ENCODE measurements around the gene APBB3. TPM values are rescaled to one million over a fixed set of nuclear protein-coding genes. Genes with fewer than 3 reads are reported as not detected.

APBB3 gene
- polyA plus RNA-seq, 12 donors = 14.8 to 40.5 (median 22.9) TPM; not detected in 1

DNA sequence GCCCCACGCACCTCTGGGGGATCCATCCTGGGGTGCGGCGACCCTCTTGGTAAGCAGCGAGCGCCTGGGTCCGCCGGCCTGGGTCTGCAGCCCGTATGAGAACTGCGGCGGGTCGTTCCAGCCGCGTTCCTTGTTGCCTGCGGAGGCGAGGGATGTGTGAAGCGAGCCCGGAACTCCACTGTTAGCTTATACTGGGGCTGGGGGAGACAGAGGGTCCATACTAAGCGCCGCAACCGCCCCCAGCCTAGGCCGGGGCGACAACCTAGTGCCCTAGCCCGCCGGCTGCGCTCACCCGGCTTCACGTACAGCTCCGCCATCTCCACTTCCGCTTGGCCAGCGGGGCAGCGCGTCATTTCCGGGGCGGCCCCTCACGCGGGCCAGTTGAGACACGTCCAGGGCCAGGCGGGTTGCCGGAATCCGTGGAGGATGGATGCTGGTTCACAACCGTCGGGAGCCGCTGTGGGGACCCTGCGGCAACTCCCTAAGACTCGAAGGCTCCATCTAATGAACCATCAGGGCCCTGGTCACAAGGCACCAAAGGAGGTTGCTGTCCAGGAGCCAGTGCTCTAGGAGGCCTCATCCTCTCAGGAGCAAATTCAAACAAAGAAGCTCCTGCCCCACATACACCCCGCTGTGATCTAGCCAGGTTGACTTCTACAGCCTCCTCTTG is 7.1 kb downstream of the APBB3 start, which contains the start of gene SRA1:
SRA1 (minus strand) TSS at position 338 of the 670 bp plus-strand sequence; CDS start at position 317, 21 bp downstream.
- peak; percentile 95 for DNase-seq

DNA sequence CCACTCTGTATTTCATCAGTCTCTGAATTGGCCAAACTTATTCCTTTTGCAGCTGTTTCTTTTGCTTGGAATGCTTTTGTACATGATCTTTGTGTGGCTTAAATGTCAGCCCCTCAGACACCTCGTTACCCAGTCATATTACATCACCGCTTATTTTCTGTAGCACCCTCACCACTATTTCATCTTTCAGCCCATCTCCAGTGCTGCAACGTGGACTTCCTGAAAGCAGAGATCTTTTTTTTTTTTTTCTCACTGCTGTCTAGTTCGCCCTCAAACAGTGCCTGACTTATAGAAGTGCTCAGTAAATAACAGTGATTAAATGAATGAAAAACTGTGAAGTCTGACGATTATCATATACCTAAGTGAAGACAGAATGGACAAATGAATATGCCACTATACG is 8.0 kb downstream of the APBB3 start:
- DNase-seq = no peak

DNA sequence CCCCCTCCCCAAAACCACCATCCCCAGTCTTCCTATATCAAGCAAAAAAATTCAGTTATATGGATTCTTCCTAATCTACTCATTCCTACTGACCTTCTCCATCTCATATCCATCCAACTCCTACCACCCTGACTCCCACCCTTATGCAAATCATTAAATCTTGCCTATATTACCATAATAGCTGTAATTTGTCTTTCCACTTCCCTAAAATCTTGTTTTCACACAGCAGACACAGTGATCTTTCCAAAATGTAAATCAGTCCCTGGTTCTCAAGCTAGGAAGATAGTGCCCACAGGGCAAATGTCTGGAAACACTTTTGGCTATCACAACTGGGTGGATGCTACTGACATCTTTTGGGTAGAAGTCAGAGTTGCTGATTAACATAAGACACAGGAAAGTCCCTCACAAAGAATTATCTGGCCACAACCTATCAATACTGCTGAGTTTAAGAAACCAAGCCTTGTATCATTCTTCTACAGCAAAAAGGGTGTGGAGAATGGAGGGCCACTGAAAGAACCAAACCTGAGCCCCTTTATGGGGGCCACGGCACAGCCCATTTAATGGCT is 8.6 kb downstream of the APBB3 start:
- no peak for DNase-seq

DNA sequence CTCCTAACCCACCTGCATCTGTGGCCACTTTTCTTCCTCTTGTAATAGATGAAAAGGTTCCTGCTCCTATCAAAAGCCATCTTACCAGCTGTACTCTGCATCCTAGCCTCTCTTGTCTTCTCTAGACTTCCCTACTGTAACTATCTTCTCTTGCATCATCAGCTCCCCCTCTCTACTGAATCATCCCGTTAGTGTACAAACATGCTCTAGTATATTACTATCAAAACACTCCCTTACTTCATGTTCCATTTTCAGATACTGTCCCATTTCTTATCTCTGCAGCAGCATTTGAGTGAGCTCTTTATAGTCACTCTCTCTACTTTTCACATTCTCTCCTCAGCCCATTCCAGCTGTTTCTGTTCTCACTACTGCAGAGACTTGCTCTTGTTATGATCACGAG is 9.9 kb downstream of the APBB3 start:
- DNase-seq = no peak

DNA sequence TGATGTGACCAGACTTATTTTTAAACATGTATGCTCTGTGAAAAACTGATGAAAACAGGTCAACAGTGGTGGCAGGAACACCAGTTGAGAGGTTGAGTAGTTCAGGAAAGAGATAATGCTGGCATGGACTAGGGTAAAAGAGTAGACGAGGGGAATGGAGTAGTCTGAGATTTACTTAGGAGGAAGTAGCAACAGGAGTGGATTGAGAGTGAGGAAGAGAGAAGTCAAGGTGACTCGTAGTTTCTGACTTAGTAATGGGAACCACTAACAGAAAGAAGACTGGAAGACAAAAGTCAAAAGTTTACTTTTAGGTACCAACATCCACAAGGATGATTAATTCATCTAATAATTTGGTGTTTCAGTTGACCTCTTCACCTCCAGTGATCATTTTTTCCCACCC is 10.7 kb downstream of the APBB3 start:
- DNase-seq = no peak

DNA sequence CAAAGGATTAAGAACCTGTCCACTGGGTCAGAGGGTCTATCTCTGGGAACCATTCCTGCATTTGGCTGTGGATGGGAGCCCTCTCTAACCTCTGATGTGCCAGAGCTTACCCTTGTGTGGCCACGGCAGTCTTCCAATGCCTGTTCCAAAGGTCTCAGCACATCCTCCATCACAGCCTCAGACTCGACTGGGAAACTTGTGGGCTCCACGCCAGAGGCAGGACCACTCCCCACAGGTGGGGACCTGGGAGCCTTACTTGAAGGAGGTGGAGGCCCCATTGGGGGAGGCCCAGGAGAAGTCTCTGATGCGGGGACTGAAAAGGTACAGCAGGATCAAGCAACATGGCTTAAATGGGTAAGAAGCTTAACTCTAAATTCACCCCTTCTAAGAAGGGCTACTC is 12.5 kb downstream of the APBB3 start:
- DNase-seq = no peak

DNA sequence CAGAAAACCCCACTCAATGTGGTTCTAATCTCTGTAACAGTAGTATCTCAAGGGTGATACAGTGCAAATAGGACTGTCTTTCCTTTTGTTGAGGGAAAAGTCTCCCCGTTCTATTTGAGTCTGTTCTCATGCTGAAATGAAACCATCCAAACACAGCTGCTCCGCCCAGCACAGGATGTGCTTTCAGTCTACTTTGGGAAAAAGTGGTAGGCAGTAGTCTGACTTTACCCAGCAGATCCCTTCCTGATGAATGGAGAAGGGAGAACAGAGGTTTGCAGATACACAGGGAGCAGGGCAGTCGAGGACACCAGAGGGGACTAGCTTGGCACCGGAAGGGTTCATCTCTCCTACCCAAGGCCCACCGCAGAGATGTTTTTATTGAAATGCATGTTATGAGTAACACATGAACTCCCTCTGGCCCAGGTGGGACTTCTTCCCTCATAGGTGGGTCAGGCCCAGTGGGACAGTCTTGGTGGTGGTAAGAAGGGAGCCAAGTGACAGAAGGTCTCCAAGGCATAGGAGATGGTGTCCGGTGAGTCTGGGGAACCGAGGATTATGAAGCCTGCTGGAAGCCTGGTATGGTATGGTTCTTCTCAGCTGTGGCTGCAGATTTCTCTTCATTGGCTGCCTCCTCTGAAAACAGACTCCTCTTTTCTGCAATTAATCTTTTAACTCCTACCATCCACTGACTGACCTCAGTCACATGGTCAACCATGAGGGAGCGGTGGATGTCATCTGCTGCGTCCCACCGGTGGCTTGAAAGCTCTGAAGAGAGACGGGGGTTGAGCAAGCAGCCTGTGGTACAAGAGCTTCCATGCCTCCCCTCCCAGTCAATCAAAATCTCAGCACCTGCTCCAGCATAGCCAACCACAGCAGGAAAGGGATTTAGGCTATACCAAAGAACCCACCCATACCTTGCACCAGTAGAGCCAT is 14.0 kb downstream of the APBB3 start:
- no peak for DNase-seq

DNA sequence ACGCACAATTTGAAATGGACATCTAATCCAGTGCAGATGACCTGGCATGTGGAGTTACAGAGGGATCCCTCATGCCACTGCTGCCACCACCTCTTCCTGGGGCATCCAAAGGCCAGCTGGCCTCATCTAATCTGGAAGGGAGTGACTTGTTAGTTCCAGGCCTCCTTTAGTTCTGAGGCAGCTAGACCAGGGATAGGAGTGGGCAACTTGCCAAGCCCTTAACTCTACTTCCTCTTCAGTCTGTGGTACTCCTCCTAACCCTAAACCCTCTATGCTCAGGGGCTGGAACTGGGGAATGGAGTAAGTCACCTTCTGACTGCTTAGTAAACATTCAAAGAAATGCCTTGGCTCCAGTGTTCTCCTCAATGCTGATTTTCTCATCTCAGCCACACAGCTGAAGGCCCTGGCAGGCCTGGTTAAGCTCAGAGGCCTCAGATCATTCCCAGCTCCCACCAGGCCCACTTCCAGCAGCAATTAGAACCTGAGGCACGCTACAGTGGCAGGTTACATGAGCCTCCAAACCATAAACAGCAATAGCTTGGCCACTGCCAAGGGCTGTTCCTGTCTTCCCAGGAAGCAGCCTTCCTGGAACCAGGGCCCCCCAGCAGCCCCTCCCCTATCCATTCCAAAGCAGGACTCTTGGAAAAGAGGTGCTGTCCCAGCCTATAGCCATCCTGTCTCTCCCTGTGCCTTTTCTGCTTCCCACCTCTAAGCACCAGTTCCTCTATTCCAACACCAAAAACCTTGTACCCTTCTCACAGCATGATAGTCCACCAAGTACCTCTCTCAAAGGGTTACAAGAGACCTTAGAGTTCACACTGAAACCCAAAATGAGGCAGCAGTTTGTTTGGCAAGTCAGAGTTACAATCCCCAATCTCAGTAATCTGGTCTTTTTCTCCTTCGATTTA is 14.9 kb downstream of the APBB3 start:
- peak; percentile 38 for DNase-seq

DNA sequence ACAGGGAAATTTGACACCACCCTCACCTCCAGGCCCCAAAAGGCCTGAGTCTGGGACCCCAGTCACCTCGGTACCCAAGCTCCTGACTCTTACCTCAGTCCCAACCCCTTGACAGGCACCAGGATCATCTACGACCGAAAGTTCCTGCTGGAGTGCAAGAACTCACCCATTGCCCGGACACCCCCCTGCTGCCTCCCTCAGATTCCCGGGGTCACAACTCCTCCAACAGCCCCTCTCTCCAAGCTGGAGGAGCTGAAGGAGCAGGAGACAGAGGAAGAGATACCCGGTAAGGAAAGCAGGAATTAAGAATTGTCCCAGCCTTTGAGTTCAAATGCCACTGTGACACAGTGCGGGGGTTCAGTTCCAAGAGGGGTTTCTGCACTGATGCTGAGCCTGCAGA is 15.6 kb downstream of the APBB3 start:
- no peak for DNase-seq

DNA sequence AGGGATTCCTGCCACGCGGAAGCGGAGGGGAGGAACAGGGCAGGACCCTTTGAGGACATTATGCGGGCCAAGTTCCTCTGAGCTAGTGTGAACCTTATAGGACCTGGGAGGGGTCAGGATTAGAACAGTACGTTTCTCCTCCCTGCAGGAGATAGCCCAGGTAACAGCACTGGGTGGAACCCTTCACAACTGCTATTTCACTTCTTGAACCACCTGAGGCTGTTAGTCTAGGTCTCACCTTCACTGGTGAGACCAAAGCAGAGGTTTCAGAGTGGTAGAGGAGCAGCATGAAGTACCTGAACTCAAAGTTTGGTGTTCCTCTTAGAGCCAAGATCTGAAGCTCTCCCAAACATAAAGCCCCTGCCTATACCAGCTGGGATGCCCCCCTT is 16.1 kb downstream of the APBB3 start:
- no peak for DNase-seq

DNA sequence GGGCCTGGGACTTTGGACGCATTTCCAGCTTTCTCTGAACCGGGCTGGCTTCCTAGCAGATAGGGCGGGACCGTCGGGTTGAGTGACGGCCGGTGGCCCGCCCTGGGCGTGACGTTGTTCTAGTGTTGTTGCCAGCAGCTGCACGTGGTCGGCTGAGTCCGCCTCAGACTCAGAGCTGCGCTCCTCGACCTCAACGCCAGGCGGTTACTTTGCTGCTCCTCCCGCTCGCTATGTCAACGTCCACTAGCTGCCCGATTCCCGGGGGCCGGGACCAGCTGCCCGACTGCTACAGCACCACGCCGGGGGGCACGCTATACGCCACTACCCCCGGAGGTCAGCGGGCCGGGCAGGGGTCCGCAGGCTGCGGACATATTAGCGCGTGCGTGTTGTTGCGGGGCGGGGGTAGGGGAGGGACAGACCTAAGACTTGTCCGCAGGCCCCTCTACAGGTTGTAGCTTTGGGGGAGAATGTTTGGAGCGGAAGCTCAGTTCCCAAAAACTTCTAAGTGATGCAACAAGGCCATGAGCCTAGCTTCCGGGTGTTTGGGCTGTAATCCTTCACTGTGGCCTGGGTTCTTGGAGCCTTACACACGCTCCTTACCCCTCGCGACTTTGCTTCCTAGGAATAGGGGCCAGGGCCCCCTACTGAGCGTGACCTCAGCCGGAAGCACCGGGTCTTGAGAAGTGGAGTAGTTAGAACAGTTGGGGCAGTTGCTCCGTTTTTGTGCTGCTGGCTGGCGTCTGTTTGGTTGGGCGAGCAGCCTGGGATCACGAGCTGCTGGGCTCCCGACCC is 16.7 kb downstream of the APBB3 start, which contains the start of gene EIF4EBP3:
EIF4EBP3 (plus strand) TSS at position 155 of the 792 bp plus-strand sequence; CDS start at position 231, 76 bp downstream.
- peak; percentile 99 for DNase-seq

DNA sequence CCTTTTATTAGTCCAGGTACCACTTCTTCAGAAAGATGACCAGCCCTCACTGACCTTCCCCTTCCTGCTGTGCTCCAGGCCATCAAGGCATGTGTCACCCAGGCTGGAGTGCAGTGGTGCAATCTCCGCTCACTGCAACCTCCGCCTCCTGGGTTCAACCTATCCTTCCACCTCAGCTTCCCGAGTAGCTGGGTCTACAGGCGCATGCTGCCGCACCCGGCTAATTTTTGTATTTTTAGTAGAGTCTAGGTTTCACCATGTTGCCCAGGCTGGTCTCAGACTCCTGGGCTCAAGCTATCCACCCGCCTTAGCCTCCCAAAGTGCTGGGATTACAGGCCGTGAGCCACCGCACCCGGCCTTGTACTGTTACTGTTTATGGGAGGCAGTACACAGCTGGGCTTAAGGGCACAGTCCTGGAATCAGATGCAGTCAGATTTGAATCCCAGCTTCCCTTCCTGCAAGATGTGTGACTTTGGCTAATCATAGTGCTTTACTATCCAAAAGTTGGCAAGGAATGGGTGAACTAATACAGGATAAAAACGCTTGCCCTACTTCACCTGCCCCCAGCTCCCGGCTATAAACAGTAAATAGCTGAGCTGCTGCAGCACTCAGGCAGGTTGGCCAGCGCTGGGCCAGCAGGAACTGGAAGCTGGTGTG is 17.4 kb downstream of the APBB3 start:
- DNase-seq = no peak

DNA sequence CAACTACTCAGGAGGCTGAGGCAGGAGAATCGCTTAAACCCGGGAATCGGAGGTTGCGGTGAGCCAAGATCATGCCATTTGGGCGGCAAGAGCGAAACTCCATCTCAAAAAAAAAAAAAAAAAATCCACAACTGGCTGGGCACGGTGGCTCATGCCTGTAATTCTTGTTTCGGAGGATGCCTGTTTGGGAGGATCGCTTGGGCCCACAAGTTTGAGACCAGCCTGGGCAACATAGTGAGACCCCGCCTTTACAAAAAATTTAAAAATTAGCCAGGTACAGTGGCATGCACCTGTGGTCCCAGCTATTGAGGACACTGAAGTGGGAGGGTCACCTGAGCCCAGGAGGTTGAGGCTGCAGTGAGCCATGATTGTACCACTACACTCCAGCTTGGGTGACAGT is 18.8 kb downstream of the APBB3 start:
- no peak for DNase-seq

DNA sequence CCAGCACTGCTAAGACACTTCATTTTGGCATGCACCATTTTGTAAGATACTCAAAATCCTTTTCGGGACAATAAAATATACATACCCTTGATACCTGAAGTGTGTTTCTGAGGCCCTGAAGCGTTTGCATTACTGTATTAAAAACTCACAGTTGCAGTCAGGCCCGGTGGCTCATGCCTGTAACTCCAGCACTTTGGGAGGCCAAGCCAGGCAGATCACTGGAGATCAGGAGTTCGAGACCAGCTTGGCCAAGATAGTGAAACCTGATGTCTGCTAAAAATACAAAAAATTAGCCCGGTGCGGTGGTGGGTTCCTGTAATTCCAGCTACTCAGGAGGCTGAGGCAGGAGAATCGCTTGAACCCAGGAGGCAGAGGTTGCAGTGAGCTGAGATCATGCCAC is 19.4 kb downstream of the APBB3 start:
- DNase-seq = no peak

DNA sequence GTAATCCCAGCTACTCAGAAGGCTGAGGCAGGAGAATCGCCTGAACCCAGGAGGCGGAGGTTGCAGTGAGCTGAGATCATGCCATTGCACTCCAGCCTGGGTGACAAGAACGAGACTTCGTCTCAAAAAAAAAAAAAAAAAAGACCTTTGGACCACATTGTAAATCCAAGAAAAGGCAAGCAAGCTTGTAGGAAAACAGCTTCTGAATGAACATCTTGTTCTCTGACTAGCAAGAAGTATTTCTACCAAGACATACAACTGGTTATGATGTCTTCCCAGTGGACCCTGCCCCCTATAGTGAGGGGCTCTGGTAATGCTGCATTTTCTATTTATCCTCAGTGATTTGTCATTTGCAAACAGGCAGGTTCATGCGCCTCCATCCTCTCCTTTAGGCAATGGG is 21.4 kb downstream of the APBB3 start:
- DNase-seq = no peak

DNA sequence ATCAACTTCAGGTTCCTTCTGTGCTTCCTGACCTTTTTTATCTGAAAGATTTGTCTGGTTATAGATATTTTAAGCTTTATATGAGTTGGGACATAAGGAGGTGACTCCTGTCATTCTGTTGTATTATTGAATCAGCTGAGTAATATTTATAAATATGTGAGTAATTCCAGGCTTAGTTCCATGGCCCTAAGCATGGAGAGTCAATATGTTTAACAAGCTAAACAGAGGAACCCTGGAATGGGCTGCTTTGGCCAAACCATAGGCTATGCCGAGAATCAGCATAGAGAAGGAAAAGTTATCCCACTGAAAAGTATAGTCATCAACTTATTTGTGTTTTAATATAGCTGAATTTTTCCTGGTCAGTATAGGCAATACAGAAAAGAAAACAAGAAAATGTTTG is 24.2 kb downstream of the APBB3 start:
- no peak for DNase-seq

DNA sequence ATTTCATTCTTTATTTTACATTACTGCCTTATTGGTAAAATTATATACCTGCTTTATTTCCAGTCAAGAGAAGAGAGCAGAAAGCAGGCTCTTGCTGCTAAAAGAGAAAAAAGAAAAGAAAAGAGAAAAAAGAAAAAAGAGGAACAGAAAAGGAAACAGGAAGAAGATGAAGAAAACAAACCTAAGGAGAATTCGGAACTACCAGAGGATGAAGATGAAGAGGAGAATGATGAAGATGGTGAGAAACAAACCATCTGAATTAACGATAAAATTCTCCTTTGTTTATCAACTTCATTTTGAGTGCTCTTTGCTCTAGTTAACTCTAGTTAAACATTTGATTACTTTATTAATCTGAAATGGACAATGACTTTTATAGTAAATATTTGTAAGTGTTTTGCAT is 40.4 kb downstream of the APBB3 start:
- no peak for DNase-seq

DNA sequence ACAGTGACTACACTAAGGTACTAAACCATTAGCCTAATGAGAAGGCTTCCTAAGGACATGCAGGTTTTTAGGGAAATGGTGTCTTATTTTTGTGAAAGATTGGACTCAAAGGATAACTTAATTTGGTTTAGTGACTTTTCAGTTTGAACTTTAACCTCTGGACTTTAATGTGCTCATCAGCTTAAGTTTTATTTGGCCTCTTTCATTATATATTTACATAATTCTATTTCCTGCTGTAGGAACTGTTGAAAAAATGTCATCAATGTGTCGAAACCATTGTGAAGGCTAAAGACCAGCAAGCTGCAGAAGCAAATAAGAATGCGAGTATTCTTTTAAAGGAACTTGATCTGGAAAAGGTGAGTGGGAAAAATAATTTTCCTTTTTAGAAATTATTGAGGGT is 51.3 kb downstream of the APBB3 start:
- DNase-seq = no peak

DNA sequence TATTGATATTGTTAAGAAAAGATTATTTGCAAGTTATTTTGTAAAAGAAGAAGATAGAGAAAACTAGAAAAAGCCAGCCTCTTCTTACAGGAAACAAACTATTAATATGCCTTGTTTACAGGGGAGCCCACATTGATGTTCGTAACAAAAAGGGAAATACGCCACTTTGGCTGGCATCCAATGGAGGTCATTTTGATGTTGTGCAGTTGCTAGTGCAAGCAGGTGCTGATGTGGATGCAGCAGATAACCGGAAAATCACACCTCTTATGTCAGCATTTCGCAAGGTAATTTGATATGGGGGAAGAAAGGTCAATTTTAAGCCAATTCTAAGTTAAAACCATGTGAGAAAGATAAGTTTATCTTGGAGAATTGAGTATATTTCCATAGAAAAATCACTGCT is 54.5 kb downstream of the APBB3 start:
- no peak for DNase-seq
